GM04503 (cell line): ENCODE data around the gene MX2.
A peak's percentile ranks its signal among the peaks of the same experiment; 100 is the strongest.
"Not testable (repeated sequence)": the region's sequence is repeated elsewhere in the genome, so short reads cannot be mapped to it uniquely, and the experiment has no call there.

ENCODE experiments used
- DNase-seq: peaks from one replicate; pipeline ENCODE4 v3.0.0-alpha.2; 2012; ENCODE audit warnings: low read depth

The MX2 gene

GRCh38 chr21:41418393-41418792 lies 56.6 kb downstream of the MX2 start:
- DNase-seq: no peak

GRCh38 chr21:41418956-41419680 lies 57.3 kb downstream of the MX2 start:
- DNase-seq: no peak

GRCh38 chr21:41419921-41420862 lies 58.4 kb downstream of the MX2 start:
- peak; percentile 53 for DNase-seq

GRCh38 chr21:41420998-41421397 lies 59.2 kb downstream of the MX2 start:
- DNase-seq: not testable (repeated sequence)

GRCh38 chr21:41422546-41423304 lies 60.9 kb downstream of the MX2 start:
- no peak for DNase-seq

- not testable (repeated sequence) for DNase-seq
Observed at GRCh38 chr21:41423305-41423636, 61.4 kb downstream of the MX2 start.

- DNase-seq: no peak
Observed at GRCh38 chr21:41425588-41425953, 63.7 kb downstream of the MX2 start.

- DNase-seq: no peak
Observed at GRCh38 chr21:41425954-41426675, 64.3 kb downstream of the MX2 start, which contains the start of gene MX1. MX1 (plus strand) TSS chr21:41426239; CDS start chr21:41432071, 5,832 bp downstream.

GRCh38 chr21:41426676-41427404 lies 65.0 kb downstream of the MX2 start:
- DNase-seq: no peak

- no peak for DNase-seq
Observed at GRCh38 chr21:41427556-41427955, 65.7 kb downstream of the MX2 start.

- no peak for DNase-seq
Observed at GRCh38 chr21:41428311-41428710, 66.5 kb downstream of the MX2 start.

- DNase-seq: no peak
Observed at GRCh38 chr21:41428847-41429246, 67.0 kb downstream of the MX2 start.

GRCh38 chr21:41429305-41429704 lies 67.5 kb downstream of the MX2 start:
- DNase-seq: no peak

- no peak for DNase-seq
Observed at GRCh38 chr21:41429925-41430491, 68.2 kb downstream of the MX2 start.

GRCh38 chr21:41431788-41432548 lies 70.1 kb downstream of the MX2 start:
- no peak for DNase-seq

GRCh38 chr21:41432562-41433460 lies 71.0 kb downstream of the MX2 start:
- no peak for DNase-seq

- no peak for DNase-seq
Observed at GRCh38 chr21:41433566-41433965, 71.7 kb downstream of the MX2 start.

- no peak for DNase-seq
Observed at GRCh38 chr21:41435706-41436105, 73.9 kb downstream of the MX2 start.

- DNase-seq: no peak
Observed at GRCh38 chr21:41437729-41438128, 75.9 kb downstream of the MX2 start.
